Hepatocyte (in vitro differentiated cells): ENCODE data around the gene RABGAP1L. TPM values are rescaled to one million over a fixed set of nuclear protein-coding genes. Genes with fewer than 3 reads are reported as not detected.
A peak's percentile ranks its signal among the peaks of the same experiment; 100 is the strongest.

ENCODE experiments used
- DNase-seq: peaks from one replicate; pipeline ENCODE4 v3.0.0-alpha.2; 2016; ENCODE audit warnings: low spot score
- H2AFZ ChIP-seq: fragments of 200-600 bp; sonication (generic); 2 replicates; pipeline ENCODE4 v1.6.0; 2016; ENCODE audit warnings: antibody characterized with exemption, mild to moderate bottlenecking
- H3K27ac ChIP-seq: fragments of 200-600 bp; sonication (generic); 2 replicates; pipeline ENCODE4 v1.5.1; 2016; ENCODE audit warnings: mild to moderate bottlenecking
- H3K27me3 ChIP-seq: fragments of 200-600 bp; sonication (generic); 2 replicates; pipeline ENCODE4 v1.6.1; 2016
- H3K36me3 ChIP-seq: fragments of 200-600 bp; sonication (generic); replicated peaks from 2 replicates; pipeline ENCODE4 v1.5.1; 2016; ENCODE audit warnings: low read depth; ENCODE audit not compliant: insufficient read depth
- H3K4me1 ChIP-seq: fragments of 200-600 bp; sonication (generic); 2 replicates; pipeline ENCODE4 v1.5.1; 2016; ENCODE audit warnings: mild to moderate bottlenecking, moderate library complexity; ENCODE audit not compliant: insufficient read depth
- H3K4me2 ChIP-seq: fragments of 200-600 bp; sonication (generic); 2 replicates; pipeline ENCODE4 v1.6.0; 2016
- H3K4me3 ChIP-seq: fragments of 200-600 bp; sonication (generic); 2 replicates; pipeline ENCODE4 v1.5.1; 2016; ENCODE audit warnings: mild to moderate bottlenecking
- H3K79me2 ChIP-seq: fragments of 200-600 bp; sonication (generic); 2 replicates; pipeline ENCODE4 v1.6.0; 2017; ENCODE audit warnings: mild to moderate bottlenecking
- H3K9me2 ChIP-seq: fragments of 200-600 bp; sonication (generic); replicated peaks from 2 replicates; pipeline ENCODE4 v1.6.0; 2017; ENCODE audit warnings: mild to moderate bottlenecking; ENCODE audit not compliant: insufficient read depth
- H3K9me3 ChIP-seq: fragments of 200-600 bp; sonication (generic); 2 replicates; pipeline ENCODE4 v1.5.1; 2016; ENCODE audit warnings: low read depth, mild to moderate bottlenecking
- H4K20me1 ChIP-seq: fragments of 200-600 bp; sonication (generic); 2 replicates; pipeline ENCODE4 v1.6.0; 2016; ENCODE audit warnings: mild to moderate bottlenecking; ENCODE audit not compliant: insufficient read depth, poor library complexity, severe bottlenecking
- EZH2 ChIP-seq: fragments of 200-600 bp; sonication (generic); IDR thresholded peaks from 2 replicates; pipeline ENCODE4 v1.6.1; 2016; ENCODE audit warnings: antibody characterized with exemption, mild to moderate bottlenecking, borderline replicate concordance
- EZH2phosphoT487 ChIP-seq: fragments of 200-600 bp; sonication (generic); IDR thresholded peaks from one replicate; pipeline ENCODE4 v1.6.1; 2018; ENCODE audit warnings: antibody characterized with exemption, mild to moderate bottlenecking, low read depth, moderate library complexity; ENCODE audit not compliant: unreplicated experiment, severe bottlenecking
- WGBS: methylation state at CpG from one replicate; pipeline ENCODE4 v1.1.6; 2016; ENCODE audit warnings: low lambda C conversion rate; ENCODE audit errors: missing lambda C conversion rate; 5-methylcytosine and 5-hydroxymethylcytosine counted together
- polyA plus RNA-seq: library from polyadenylated mRNA; unstranded; fragments of >200 nt; fragmentation: Nextera tagmentation; extraction: Ambion mirVana; gene quantifications from 2 replicates; pipeline ENCODE4 v1.2.1, GENCODE V29; 2016
- total RNA-seq: library from RNA; depleted of rRNA; stranded (reverse); fragments of >200 nt; gene quantifications from 2 replicates; pipeline ENCODE4 v1.2.3, GENCODE V29; 2014
- TF ChIP-seq, protein P1 (sequence below): fragments of 200-600 bp; sonication (generic); IDR thresholded peaks from 2 replicates; pipeline ENCODE4 v1.5.1; 2016; ENCODE audit warnings: antibody characterized with exemption, mild to moderate bottlenecking; ENCODE audit not compliant: poor library complexity

Gene RABGAP1L
- total and polyA plus RNA-seq, 2 experiments from 2014 or later = 15.0 to 41.8 TPM

DNA sequence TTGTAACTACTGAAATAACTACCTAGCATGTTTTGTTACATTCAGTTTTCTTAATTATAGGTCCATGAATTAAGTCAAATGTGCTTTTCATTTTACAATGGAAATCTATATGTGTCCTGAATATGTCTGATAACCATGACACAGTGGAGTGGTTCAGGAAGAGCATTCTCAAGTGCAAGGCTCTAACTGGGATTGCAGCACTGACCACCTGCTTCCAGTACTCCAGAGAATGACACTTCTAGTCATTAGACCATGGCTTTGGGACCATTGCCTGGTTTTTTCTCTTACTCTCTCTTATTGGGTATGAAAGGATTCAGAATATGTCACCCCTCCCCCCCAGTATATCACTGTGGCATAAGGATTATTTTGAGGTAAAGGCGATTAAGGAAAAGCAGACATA is 635.5 kb downstream of the RABGAP1L start:
- Histone ChIP-seq H2AFZ (no peak overlapping the region), H3K36me3 (no peaks in the 10 kb centered on the region), H3K27ac (no peak overlapping the region), H4K20me1 (no peaks in the 10 kb centered on the region), H3K4me2 (no peak overlapping the region), H3K9me3 (no peaks in the 10 kb centered on the region), H3K27me3 (no peaks in the 10 kb centered on the region), H3K9me2 (no peaks in the 10 kb centered on the region), H3K4me3 (no peak overlapping the region), H3K79me2 (no peaks in the 10 kb centered on the region), H3K4me1 (peaks cover 4% of the 10 kb centered on the region)
- DNase-seq = no peak
- 100% methylated on average over 1 of the region's 1 CpG for WGBS
- TF ChIP-seq EZH2 (no peak), EZH2phosphoT487 (no peak)
- TF ChIP-seq, protein P1, sequence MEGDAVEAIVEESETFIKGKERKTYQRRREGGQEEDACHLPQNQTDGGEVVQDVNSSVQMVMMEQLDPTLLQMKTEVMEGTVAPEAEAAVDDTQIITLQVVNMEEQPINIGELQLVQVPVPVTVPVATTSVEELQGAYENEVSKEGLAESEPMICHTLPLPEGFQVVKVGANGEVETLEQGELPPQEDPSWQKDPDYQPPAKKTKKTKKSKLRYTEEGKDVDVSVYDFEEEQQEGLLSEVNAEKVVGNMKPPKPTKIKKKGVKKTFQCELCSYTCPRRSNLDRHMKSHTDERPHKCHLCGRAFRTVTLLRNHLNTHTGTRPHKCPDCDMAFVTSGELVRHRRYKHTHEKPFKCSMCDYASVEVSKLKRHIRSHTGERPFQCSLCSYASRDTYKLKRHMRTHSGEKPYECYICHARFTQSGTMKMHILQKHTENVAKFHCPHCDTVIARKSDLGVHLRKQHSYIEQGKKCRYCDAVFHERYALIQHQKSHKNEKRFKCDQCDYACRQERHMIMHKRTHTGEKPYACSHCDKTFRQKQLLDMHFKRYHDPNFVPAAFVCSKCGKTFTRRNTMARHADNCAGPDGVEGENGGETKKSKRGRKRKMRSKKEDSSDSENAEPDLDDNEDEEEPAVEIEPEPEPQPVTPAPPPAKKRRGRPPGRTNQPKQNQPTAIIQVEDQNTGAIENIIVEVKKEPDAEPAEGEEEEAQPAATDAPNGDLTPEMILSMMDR = no peak

DNA sequence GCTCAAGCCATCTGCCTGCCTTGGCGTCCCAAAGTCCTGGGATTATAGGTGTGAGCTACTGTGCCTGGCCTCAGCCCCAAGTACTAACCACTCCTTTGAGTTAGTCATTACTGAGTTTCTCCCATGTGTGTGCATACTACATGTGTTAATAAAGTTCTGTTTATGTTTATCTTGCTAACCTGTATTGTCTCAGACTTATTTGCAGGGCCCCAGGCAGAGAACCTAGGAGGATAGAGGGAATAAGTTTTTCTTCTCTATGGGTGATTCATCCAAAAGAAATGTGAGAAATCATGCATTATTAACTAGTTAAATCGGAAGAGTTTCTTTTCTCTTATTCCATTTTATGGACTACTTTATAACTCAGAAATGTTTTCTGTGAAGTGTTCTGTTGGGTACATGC is 636.5 kb downstream of the RABGAP1L start:
- TF ChIP-seq, protein P1 = no peak
- TF ChIP-seq EZH2phosphoT487 = no peak
- no peak for TF ChIP-seq EZH2
- peaks cover 4% of the 10 kb centered on the region for H3K4me1 ChIP-seq
- H3K79me2 ChIP-seq = no peaks in the 10 kb centered on the region
- 92% methylated on average over 2 of the region's 2 CpGs for WGBS
- no peak overlapping the region for H3K4me2 ChIP-seq
- no peak overlapping the region for H3K4me3 ChIP-seq
- H4K20me1 ChIP-seq = no peaks in the 10 kb centered on the region
- DNase-seq = no peak
- no peak overlapping the region for H2AFZ ChIP-seq
- no peaks in the 10 kb centered on the region for H3K27me3 ChIP-seq
- H3K27ac ChIP-seq = no peak overlapping the region
- no peaks in the 10 kb centered on the region for H3K9me3 ChIP-seq
- no peaks in the 10 kb centered on the region for H3K36me3 ChIP-seq
- no peaks in the 10 kb centered on the region for H3K9me2 ChIP-seq

DNA sequence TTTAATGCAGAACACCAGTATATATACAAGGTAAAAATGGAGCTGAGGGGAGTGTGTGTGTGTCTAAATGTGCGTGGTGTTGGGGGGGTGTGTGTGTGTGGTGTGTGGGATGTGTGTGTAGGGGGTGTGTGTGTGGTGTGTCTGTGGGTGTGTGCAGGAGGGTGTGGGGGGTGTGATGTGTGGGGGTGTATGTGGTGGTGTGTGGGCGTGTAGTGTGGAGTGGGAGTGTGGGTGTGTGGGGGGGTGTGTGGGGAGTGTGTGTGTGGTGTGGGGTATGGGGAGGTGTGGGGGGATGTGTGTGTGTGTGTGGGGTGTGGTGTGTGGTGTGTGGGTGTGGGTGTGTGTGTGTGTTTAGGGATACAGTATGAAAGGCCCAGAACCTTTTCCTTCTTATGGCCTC is 638.1 kb downstream of the RABGAP1L start:
- Histone ChIP-seq H3K4me1 (peaks cover 4% of the 10 kb centered on the region), H3K79me2 (no peaks in the 10 kb centered on the region), H3K9me2 (no peaks in the 10 kb centered on the region), H3K27me3 (no peaks in the 10 kb centered on the region), H3K4me3 (no peak overlapping the region), H2AFZ (no peak overlapping the region), H3K36me3 (no peaks in the 10 kb centered on the region), H4K20me1 (no peaks in the 10 kb centered on the region), H3K4me2 (no peak overlapping the region), H3K9me3 (no peaks in the 10 kb centered on the region), H3K27ac (no peak overlapping the region)
- no peak for DNase-seq
- TF ChIP-seq EZH2phosphoT487 = no peak
- WGBS = 100% methylated on average over 1 of the region's 2 CpGs

DNA sequence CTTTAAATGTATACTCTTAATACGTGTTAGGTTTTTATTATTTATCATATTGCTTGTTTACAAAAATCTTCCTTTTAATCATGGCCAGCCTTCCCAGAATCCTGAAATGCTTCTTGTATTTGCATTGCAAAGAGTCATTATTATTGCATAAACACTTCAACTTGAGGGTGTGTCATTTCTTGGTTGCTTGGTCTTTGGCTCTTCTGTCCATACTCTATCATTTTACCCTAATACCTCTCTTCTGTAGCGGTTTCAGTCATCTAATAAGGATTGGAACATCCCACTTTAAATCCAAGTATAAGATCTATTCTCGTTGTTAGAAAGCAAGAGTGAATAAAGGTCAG is 639.8 kb downstream of the RABGAP1L start:
- H3K79me2 ChIP-seq = no peaks in the 10 kb centered on the region
- peak overlapping the region; percentile 38 for H3K27ac ChIP-seq
- H2AFZ ChIP-seq = no peak overlapping the region
- peaks cover 4% of the 10 kb centered on the region for H3K4me1 ChIP-seq
- peak overlapping the region; percentile 86 for H3K4me2 ChIP-seq
- TF ChIP-seq, protein P1 = no peak
- TF ChIP-seq EZH2 (no peak), EZH2phosphoT487 (no peak)
- no peaks in the 10 kb centered on the region for H3K9me2 ChIP-seq
- no peaks in the 10 kb centered on the region for H3K9me3 ChIP-seq
- no peaks in the 10 kb centered on the region for H4K20me1 ChIP-seq
- H3K4me3 ChIP-seq = no peak overlapping the region
- WGBS = 37% methylated on average over 3 of the region's 3 CpGs
- no peak for DNase-seq
- no peaks in the 10 kb centered on the region for H3K27me3 ChIP-seq
- H3K36me3 ChIP-seq = no peaks in the 10 kb centered on the region
